ENCODE measurements around the gene TWIST2. TPM values are rescaled to one million over a fixed set of nuclear protein-coding genes. Genes with fewer than 3 reads are reported as not detected.

TWIST2 gene
- total RNA-seq, 4 donors from 2014 or later, result 10.4 to 30.1 (median 20.8) TPM

DNA sequence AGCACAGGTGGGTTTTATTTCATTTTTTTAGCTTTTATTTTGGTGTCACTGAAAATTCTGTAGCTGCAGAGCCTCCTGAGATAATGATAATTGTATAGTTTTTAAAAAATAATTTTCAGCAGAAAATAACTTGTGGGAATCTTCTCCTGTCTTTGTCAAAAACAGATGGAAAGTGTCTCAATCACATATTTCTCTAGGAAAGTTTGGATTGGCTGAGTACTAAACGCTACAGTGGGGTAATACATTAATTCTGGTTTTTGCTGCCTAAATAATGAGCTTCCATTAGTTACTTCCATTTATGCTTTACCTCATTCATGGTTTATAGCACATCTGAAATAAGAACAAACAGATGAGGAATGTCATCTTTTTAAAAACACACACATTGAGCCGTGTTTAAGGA is 2.2 kb downstream of the TWIST2 start:
- Histone ChIP-seq H3K27ac (peak overlapping the region in 1 of 3 donors; percentile 30), H3K4me1 (peaks cover 12 to 24% of the 10 kb centered on the region in 2 donors), H3K4me3 (replicated peaks in 1 of 3) (no peak overlapping the region), H3K36me3 (no peaks in the 10 kb centered on the region), H3K27me3 (peaks cover 29% of the 10 kb centered on the region), H3K9me3 (no peaks in the 10 kb centered on the region)
- WGBS, 2 donors, result 71% methylated on average over 2 of the region's 2 CpGs
- DNase-seq, result no peak
- TF ChIP-seq POLR2A (IDR thresholded peaks at IDR 0.05) (no peak), CTCF (IDR thresholded peaks at IDR 0.05) (no peak)
- intact Hi-C loops (cut with DNase I), result no loop called here

GRCh38 chr2:238851026-238851425 is 3.1 kb downstream of the TWIST2 start:
- no peak overlapping the region for H3K27ac ChIP-seq
- peaks cover 12 to 24% of the 10 kb centered on the region in 2 donors for H3K4me1 ChIP-seq
- intact Hi-C loops (cut with DNase I), result no loop called here
- peaks cover 29% of the 10 kb centered on the region for H3K27me3 ChIP-seq
- H3K9me3 ChIP-seq, result no peaks in the 10 kb centered on the region
- no peak for DNase-seq
- WGBS, 2 donors, result 84 to 86% methylated on average over 5 of the region's 5 CpGs
- TF ChIP-seq CTCF (IDR thresholded peaks at IDR 0.05) (no peak), POLR2A (IDR thresholded peaks at IDR 0.05) (no peak)
- no peak overlapping the region for H3K4me3 ChIP-seq (replicated peaks in 1 of 3)
- H3K36me3 ChIP-seq, result no peaks in the 10 kb centered on the region

DNA sequence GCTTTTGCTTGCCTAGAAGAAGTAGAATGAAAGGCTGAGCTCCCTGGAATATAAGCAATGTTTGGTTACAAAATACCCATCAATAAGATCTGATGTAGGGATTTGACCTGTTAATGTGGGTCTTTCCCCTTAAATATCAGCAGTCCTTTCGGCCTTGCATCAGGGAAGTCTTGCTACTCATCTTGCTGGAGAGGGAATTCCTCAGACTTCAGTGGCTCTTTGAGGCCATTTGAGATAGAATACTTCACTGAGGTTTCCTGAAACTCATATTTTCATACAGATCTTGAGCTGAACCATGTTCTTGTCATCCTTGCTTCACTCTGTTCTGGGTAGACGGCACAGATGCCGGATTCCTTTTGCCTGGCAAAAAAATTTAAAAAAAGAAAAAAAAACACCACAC is 3.9 kb downstream of the TWIST2 start:
- H3K27me3 ChIP-seq, result peaks cover 27% of the 10 kb centered on the region
- H3K9me3 ChIP-seq, result no peaks in the 10 kb centered on the region
- WGBS, 2 donors, result 74 to 79% methylated on average over 3 of the region's 3 CpGs
- no peak for DNase-seq
- H3K4me3 ChIP-seq (replicated peaks in 1 of 3), result no peak overlapping the region
- H3K36me3 ChIP-seq, result no peaks in the 10 kb centered on the region
- H3K27ac ChIP-seq, result no peak overlapping the region
- TF ChIP-seq POLR2A (IDR thresholded peaks at IDR 0.05) (no peak), CTCF (IDR thresholded peaks at IDR 0.05) (no peak)
- H3K4me1 ChIP-seq, result peaks cover 9 to 21% of the 10 kb centered on the region in 2 donors
- intact Hi-C loops (cut with DNase I), result no loop called here

- no peaks in the 10 kb centered on the region for H3K36me3 ChIP-seq
- intact Hi-C loops (cut with DNase I), result no loop called here
- no peaks in the 10 kb centered on the region for H3K9me3 ChIP-seq
- H3K4me3 ChIP-seq (replicated peaks in 1 of 3), result no peak overlapping the region
- no peak overlapping the region for H3K27ac ChIP-seq
- WGBS, 2 donors, result 70 to 74% methylated on average over 9 of the region's 9 CpGs
- DNase-seq, result no peak
- TF ChIP-seq CTCF (IDR thresholded peaks at IDR 0.05), result no peak
- TF ChIP-seq POLR2A (IDR thresholded peaks at IDR 0.05), result no peak
- H3K4me1 ChIP-seq, result peaks cover 3 to 15% of the 10 kb centered on the region in 2 donors
- peaks cover 21% of the 10 kb centered on the region for H3K27me3 ChIP-seq
These were observed 4.5 kb downstream of the TWIST2 start for GRCh38 chr2:238852206-238852869.

DNA sequence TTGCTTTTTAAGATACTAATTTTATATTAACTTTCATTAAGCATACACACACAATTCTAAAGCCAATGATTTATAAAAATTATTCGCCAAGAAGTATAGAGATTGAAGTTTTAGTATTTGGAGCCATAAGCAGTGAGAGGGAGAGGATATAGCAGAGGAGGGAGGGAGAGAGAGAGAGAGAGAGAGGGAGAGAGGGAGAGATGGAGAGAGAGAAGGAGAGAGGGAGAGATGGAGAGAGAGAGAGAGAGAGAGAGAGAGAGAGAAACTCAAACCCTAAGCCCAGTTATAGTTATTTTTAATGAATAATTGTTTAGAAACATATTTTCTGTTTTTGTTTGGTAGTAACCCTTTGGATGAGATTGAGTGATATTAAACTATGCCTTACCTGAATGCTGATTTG is 5.3 kb downstream of the TWIST2 start:
- Histone ChIP-seq H3K27ac (no peak overlapping the region), H3K27me3 (peaks cover 16% of the 10 kb centered on the region), H3K4me3 (replicated peaks in 1 of 3) (no peak overlapping the region), H3K4me1 (peaks cover 0 to 9% of the 10 kb centered on the region in 2 donors), H3K36me3 (no peaks in the 10 kb centered on the region), H3K9me3 (no peaks in the 10 kb centered on the region)
- intact Hi-C loops (cut with DNase I), result no loop called here
- TF ChIP-seq POLR2A (IDR thresholded peaks at IDR 0.05) (no peak), CTCF (IDR thresholded peaks at IDR 0.05) (no peak)
- no peak for DNase-seq
- WGBS, 2 donors, result 87 to 95% methylated on average over 1 of the region's 1 CpG

All from thyroid gland (tissue), 4 donors.